GM04504 (cell line): ENCODE results near the gene EYA2.
"Not testable (repeated sequence)": the region's sequence is repeated elsewhere in the genome, so short reads cannot be mapped to it uniquely, and the experiment has no call there.

Source experiments
- DNase-seq: peaks from one replicate; pipeline ENCODE4 v3.0.0-alpha.2; 2012; ENCODE audit warnings: low read depth

EYA2 gene

DNA sequence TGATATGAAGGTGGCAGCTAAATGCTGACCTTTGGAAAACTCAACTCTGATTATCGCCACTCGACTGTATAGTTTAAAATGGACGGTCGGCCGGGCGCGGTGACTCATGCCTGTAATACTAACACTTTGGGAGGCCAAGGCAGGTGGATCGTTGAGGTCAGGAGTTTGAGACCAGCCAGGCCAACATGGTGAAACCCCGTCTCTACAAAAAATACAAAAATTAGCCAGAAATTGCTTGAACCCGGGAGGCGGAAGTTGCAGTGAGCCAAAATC, 310.1 kb downstream of the EYA2 start:
- not testable (repeated sequence) for DNase-seq

DNA sequence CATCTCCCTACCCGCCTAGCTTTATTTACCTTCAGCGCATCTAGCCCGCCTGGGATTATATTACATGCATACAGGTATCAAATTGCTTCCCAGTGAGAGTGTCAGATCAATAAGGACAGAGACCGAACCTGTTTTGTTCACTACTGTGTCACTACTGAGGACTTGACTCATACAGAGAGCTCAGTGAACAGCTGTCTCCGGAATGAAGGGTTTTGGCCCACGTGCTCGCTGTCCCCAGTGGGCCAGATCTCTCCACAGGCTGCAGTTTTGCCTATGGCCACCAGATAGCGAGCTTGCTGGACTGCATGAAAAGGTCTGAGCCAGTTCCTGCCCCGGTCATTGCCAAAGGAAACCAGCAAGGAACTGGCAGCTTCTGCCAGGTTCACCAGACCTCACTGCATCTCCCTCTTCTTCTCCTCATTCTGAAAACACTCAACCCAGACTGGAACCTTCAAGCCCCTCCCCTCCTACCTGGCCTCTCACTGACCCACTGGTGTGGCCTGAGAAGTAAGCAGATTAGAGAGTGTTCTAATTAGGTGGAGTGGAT, 311.0 kb downstream of the EYA2 start:
- DNase-seq, result peak; percentile 43

DNA sequence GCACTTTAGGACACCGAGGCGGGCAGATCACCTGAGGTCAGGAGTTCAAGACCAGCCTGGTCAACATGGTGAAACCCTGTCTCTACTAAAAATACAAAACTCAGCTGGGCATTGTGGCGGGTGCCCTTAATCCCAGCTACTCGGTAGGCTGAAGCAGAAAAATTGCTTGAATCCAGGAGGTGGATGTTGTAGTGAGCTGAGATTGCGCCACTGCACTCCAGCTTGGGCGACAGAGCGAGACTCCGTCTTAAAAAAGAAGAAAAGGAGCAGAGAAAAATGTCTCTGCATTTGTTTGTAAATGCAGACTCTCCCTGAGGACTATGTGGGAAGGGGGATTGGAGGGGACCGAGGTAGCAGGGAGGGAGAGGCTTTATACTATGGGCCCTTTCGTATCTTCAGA, 311.9 kb downstream of the EYA2 start:
- DNase-seq, result not testable (repeated sequence)

DNA sequence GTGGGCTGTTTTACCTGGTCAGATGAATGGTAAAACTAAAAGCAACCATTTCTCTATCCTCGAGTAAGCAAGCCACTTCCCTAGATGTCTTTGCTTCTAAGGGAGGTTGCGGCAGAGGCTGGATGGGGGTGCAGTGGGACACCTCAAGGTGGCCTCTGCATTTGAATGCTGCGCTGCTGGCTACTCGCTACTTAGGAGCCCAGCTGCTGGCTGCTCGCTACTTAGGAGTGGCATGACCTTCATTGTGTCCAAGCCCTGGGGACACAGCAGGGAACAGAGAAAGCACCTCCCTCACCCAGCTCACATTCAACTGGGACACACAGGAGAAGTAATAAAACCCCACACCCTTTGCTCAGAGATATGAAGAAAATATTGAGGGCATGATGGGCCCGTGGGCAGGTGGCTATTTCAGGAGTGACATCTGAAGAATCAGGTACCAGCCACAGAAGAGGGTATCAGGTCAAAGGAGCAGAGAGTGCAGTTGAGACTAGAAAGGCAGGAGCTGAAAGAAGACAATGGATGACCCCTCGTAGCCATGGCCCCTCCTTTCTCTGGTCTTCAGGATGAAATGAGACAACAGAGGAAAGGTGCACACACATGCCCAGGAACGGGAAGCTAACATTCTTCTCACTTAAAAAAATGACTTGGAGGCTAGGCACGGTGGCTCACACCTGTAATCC, 312.5 kb downstream of the EYA2 start:
- no peak for DNase-seq

DNA sequence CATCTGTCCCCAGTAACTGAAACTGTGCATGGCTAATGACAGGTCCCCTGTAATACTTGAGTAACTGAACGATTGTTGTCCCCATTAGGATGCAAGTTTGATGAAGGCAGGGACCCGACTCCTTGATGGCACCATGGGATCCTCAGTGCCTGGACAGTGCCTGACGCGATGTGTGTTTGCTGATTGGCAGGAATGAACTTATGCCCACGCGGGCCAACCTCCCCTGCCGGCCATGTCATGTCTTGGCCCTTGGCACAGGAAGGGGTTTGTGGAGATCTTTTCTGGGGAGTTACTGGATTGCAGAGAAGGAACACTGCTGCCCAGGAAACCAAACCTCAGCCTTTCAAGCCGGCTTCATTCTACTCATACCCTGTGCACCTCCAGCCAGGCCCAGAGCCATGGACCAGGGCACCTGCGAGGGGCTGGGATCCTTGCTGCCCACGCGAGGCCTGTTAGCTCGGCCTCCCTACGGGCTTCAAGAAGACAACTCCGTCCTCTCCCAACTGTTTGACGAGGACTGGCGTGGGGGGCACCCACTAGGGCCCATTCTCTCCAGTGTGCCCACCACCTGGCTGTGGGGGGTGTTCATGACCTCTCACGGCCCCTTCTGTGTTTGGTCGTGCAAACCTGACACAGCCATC, 314.0 kb downstream of the EYA2 start:
- DNase-seq, result no peak

DNA sequence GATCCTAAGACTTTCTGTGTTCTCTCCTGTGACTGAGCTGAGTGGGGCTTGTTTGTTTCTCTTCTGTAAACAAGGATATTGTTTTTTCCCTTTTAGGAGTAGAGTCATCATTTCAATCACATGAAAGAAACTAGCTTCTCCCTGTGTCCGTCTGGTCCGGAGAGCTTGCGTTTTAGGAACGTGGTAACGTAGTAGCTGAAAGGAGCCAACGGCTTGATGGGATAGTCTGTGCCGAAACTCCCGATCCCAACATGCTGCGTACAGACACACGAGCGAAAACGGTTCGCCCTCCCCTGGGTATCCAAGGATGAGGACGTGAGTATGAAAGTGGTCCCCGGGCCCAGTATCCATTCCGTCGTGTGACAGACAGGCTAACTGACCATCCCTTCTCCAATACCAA, 315.3 kb downstream of the EYA2 start:
- no peak for DNase-seq

DNA sequence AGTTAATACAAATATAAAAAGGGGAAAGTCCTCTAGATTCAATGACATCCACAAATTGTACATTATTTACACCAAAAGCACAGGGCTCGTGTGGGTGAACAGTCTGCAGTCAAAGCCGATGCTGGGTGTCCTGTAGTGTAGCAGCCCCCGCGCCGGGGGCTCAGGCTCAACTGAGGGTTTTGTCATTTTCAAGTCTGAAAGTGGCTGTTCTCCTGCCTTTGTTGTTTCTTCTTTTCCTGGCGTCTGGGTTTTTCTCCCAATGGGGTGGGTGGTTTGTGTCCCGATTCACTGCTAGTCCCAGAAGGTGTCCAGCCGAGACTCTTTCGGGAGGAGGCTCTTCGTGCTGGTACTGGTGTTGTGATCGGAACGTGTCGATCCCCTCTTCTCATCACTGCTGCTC, 315.8 kb downstream of the EYA2 start:
- DNase-seq, result no peak

DNA sequence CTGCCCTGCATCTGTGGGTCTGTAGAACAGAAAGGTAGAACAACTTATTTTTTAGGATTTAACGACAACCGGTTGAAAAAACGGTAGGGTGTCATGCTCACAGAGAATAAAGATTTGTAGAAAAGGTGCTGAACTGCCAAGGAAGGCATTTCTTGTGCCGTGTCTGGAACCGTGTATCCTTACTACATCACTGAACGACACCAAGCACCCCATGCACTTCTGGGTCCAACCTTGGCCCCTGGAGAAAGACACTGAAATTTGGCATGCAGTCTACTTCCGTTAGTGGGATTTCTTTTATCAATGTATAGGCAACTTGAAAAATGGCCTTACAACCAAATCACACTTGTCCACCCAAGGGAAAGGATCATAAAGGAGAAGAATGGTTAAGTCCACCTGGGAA, 316.4 kb downstream of the EYA2 start:
- no peak for DNase-seq

DNA sequence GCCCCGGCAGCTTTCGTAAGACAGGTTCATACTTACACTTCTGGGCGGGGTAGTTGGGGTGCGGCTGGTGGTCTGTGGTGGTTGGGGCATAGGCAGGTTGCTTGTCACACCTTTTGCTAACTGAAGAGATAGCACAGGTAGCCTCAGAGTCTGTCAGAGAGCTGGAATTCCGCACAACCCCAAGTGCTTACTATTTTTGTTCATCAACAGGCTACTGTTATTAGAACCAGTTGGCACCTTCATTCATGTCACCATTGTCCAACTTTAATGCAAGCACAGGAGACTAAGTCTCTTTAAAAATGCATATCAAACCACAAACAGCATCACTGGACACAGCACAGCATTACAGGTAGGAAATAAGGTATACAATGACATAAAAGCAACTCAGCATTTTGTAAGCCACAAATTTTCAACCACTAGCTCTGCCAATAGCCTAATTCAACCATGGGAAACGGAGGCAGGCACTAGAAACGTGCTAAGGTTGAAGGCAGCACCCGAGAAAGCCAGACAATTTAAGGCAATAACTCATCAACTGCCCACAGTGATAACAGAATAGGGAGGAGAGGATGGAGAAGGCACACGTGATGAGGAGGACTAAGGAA, 318.1 kb downstream of the EYA2 start:
- no peak for DNase-seq

DNA sequence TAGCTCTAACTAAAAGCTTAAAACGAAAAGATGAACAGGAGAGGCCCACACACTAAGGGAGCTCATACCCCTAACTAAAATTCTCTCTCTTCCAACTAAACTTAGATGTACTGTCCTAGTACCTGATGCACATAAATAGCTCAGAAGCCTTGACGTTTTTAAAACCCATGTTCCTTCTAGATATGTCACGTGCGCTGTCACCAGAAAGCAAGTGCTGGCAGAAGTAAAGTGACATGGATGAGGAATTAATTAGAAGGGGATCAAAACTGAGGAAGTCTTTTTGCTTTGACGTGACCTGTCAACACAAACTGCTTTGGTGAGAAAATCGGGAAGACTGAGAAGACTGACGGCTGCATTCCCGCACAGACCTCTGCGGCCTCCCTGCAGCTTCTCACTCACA, 319.3 kb downstream of the EYA2 start:
- DNase-seq, result no peak

DNA sequence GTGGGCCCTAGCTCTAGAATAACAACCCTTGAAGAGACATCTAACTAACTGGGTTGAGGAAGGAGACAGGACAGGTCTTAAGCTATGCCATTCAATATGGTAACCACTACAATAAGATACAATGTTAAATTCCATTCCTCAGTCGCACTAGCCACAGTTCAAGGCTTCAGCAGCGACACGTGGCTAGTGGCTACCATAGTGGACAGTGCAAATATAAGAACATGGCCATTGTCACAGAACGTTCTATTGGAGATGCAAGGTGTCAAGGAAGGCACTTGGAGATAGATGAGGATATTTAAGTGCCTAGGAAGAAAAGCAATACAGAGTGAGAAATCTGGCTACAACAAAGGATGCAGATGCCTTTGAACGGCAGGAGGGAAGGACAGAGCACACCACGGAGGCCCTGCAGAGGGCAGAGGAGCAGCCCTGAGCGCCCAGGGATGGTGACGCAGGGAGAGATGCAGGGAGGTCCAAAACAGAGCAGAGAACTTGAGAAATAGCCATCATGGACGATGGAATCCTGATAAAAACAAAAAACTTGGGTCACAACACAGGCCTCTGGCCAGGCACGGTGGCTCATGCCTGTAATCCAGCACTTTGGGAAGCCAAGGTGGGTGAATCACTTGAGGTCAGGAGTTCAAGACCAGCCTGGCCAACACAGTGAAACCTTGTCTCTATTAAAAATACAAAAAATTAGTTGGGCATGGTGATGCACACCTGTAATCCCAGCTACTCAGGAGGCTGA, 321.2 kb downstream of the EYA2 start:
- no peak for DNase-seq

DNA sequence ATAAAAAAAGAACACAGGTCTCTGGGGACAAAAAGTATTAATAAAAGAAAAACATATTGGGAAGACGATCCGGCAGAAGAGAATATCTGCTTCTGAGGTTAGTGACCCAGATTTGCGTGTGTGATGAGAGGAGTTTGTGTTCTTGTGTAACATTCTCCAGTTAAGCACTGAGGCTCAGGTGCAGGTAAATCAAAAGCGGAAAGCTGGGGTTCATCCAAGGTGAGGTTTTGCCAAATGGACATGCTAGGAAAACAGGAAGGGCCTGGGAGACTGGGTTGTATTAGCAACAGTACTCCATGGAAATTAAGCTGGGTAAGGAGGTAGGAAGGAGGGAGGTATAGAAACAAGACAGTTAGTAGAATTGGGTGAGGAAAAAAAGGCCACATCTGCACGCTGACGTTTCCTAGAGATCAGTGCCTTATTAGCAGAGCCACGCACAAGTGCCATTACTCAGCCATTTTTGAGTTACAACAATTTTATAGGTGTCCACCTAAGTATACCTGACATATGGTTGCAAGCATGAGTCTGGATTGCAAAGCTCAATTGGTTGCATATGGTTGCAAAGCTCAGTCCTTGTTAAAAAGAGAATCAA, 322.3 kb downstream of the EYA2 start:
- no peak for DNase-seq

DNA sequence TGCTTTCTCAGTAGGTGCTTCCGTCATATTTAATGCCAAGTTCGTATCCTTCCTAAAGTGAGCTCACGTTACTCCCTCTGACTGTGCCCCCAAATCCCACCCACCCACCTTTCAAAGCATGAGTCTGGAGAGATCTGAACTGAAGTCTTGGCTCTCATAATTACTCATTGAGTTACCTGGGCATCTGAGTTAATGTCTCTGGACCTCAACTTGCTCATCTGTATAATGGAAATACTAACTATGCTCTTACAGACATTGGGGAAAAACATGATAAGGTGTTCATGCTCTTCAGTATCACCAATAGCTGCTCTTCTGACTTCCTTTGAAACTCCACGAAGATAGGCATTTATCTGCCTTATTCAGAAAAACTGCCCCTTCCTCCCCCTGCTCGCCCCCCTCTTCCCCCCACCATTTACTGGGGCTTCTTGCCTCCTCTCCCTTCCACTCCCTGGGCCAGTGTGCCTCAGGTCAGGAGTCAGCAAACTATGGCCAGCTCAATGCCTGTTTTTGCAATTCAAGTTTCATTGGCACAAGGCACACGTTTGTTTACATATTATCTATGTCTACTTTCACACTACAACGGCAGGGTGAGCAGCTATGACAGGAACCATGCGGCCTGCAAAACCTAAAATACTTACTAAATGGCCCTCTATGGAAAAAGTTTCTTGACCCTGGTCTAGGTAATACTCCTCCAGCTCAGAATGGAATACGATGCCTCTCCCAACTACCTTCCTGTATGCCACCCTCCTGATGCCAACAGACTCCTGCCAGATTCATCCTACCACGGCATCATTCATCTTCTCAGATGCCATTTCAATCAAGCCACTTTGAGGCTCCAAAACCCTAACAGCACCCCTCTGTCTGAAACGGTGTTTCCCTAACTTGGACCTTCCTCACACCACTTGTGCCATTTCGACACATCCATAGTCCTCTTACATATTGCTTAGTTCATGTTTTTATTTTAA, 323.1 kb downstream of the EYA2 start:
- no peak for DNase-seq

DNA sequence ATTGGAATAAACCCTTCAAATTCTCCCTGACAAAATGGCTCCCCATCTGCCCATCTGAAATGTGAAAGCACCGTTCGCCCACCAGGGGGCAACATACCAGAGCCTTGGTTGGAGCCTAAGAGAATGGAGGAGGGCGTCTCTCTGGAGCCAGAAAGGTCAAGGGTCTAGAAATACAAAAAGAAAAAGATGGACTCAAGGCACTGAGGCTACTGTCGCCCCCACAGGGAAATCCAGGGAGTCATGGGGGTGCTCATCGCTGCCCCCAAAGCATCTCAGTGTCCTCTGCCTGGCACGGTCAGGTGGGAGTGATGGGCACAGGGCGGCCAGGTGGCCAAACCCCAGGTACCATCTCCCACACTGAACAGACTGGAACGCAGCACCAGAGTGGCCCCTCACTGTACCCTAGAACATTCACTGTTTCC, 325.5 kb downstream of the EYA2 start:
- peak; percentile 3 for DNase-seq

DNA sequence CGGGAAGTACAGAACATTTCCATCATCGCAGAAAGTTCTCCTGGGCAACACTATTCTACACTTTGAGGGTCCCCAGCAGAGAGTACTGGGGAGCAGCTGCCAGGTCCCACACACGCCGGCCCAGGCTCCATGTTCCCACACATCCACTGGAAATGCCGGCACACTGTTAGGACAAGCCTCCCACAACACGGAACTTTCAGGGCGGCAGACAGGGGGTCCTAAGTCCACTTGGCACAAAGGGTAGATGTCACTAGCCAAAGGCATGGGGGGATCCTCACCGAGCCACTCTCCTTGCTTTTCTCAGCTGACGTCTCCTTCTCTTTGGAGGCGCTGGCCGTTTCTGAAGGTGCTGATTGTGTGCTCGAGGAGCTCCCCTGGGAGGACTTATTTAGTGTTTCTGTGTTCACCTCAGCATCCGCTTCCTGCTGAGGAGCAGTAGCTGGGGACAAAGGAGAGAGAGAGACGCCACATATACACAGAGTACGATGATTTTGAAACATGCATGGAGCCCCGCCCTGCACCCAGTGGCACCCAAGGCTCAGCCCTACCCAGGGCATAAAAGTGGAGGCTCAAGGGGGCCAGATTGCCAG, 326.5 kb downstream of the EYA2 start:
- DNase-seq, result no peak

DNA sequence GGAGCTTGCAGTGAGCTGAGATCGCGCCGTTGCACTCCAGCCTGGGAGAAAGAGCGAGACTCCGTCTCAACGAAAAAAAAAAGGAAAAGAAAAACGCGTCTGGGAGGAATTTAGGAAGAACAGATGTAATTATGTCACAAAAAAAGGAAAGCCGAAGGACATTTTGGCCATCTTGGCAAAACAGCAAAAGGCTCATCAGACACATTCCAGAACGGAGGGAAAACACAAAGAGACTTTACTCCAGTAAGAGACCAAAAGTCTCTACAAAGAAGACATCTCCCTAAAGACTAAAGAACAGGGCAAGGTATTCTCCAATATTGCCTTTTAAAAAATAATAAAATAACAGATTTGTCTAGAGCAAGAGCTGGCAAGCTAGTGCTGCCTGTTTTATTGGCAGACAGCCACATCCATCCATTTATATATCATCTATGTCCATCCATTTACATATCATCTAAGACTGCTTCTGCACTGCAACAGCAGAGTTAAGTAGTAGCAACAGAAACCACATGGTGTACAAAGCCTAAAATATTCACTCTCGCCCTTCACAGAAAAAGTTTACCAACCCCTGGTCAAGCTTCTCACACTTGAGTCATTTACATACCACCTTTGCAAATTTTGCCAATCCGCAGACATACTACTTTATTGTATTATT, 328.0 kb downstream of the EYA2 start:
- no peak for DNase-seq

DNA sequence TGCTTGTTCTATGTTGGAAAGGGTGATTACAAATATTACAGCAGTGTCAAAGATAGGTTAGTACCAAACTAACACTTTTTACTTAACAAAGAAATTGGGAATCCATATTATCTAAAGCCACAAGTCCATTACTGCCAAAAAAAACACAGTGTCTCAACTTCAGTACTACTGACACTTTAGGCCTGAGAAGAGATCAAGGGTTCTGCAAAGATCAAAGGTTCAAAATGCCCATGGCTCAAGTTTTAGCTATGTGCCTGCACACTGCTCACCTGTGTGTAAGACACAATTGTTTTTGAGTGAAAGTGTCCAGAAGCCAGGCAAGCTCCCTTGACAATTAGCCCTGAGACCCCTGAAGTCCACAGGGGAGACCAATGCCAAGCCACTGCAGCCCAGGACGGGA, 329.3 kb downstream of the EYA2 start:
- DNase-seq, result no peak

DNA sequence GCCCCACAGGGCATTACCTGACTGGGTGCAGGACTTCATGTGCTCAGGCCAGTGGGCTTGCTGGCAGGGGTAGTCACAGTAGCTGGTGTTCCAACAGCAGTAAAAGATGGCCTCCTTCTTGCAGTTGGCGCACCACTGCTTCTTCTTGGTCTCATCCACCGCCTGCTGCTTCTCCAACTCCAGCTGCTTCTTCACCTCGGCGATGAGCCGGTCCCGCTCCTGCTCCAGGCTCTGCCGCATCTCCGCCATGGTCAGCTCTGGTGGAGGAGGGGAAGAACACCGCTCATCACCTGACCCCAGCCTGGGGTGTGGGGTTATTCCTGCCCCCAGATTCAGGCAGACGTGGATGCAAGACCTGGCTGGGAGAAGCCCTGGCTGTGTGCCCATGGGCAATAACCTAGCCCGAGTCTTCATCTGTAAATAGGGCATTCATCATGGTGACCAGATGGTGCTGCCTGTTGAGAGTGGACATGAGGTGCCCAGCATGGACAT, 329.7 kb downstream of the EYA2 start:
- DNase-seq, result no peak

DNA sequence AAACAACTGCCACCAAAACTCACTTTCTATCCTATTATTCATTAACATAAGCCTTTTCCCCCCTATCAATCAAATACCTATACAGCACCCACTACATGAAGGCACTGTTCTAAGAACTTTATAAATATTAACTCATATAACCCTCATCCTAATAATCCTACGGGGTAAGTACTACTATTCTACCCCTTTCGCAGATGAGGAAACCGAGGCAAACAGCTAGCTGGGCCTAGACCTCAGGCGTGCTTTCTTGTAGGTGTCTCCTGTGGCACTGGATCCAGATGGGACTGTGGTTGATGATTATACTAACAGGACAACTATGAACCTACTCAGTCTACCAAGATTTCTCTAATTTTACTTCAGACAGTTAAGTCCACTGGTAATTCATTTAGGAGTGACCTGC, 330.2 kb downstream of the EYA2 start:
- no peak for DNase-seq

DNA sequence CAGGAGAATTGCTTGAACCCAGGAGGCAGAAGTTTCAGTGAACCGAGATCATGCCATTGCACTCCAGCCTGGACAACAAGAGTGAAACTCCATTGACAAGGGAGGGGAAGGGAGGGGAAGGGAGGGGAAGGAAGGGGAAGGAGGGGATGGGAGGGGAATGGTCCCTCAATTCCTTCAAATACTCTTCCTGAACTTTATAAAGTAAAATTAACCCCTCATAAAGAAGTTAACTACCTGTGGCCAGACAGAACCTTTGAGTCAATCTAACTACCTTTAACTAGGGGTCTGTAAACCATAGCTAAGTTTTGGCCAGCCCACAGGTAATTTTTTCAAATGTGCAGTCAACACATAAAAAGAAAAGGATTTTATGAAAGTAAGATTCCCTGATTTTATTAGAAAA, 330.8 kb downstream of the EYA2 start:
- DNase-seq, result no peak
